Esophagus squamous epithelium (tissue), 5 donors: ENCODE measurements around the gene CYB561. TPM values are rescaled to one million over a fixed set of nuclear protein-coding genes. Genes with fewer than 3 reads are reported as not detected.

Source experiments
- DNase-seq: peaks from one replicate; lab custom pipeline; 2025; lab: John Stamatoyannopoulos, UW
- H3K27ac ChIP-seq, 4 donors: fragments of 200-600 bp; sonication (generic); one replicate each; pipeline ENCODE4 v1.5.1; 2016 to 2019; ENCODE audit warnings: mild to moderate bottlenecking in 1 of 4
- H3K27me3 ChIP-seq, 4 donors: fragments of 200-600 bp; sonication (generic); 1 replicate in 3 of 4; 2 replicates in 1 of 4; pipeline versions ENCODE4 v1.5.1 to v1.6.0; 2017 to 2021; ENCODE audit warnings: antibody characterized with exemption in 1 of 4
- H3K36me3 ChIP-seq, 3 donors: fragments of 200-600 bp; sonication (generic); one replicate each; pipeline ENCODE4 v1.5.1; 2016 to 2019
- H3K4me1 ChIP-seq, 3 donors: fragments of 200-600 bp; sonication (generic); one replicate each; pipeline ENCODE4 v1.5.1; 2017 to 2019
- H3K4me3 ChIP-seq, 4 donors: fragments of 200-600 bp; sonication (generic); 1 replicate in 3 of 4; 2 replicates in 1 of 4; pipeline ENCODE4 v1.5.1; 2016 to 2019; ENCODE audit warnings: mild to moderate bottlenecking in 2 of 4, moderate library complexity in 1 of 4
- H3K9me3 ChIP-seq, 3 donors: fragments of 200-600 bp; sonication (generic); one replicate each; pipeline ENCODE4 v1.5.1; 2016 to 2019
- CTCF ChIP-seq, 6 experiments: fragments of 450-650 bp in 4 of 6; fragments of 200-600 bp in 2 of 6; sonication (generic) in 2 of 6; IDR thresholded peaks; one replicate each; pipeline ENCODE4 v1.5.1; 2016 to 2019; ENCODE audit warnings: antibody characterized with exemption in 6 of 6, mild to moderate bottlenecking in 4 of 6, moderate library complexity in 4 of 6
- POLR2A ChIP-seq, 4 donors: fragments of 450-650 bp; IDR thresholded peaks; one replicate each; pipeline ENCODE4 v1.6.1; 2017; ENCODE audit warnings: antibody characterized with exemption in 4 of 4, mild to moderate bottlenecking in 4 of 4, moderate library complexity in 3 of 4
- WGBS, 2 donors: methylation state at CpG; one replicate each; pipeline ENCODE4 v1.1.5; 2018; 5-methylcytosine and 5-hydroxymethylcytosine counted together
- intact Hi-C: fragments of 100-400 bp; cut with DNase I; formaldehyde crosslinking; loops from one replicate; pipeline ENCODE4 v1.15.0; 2022
- total RNA-seq, 4 donors: library from RNA; depleted of rRNA; stranded (reverse); fragments of >200 nt; gene quantifications; one replicate each; pipeline ENCODE4 v1.1.0, GENCODE V29; 2016
- donor health status: DM: yes; HTN: yes; CAD: no.

Gene CYB561
- total RNA-seq, 4 donors from 2014 or later: 32.4 to 95.6 (median 42.4) TPM

GRCh38 chr17:63441654-63442053 is 4.5 kb downstream of the CYB561 start:
- H3K36me3 ChIP-seq: peaks cover 0 to 9% (median 0%) of the 10 kb centered on the region in 3 donors
- H3K27ac ChIP-seq: peak overlapping the region in 2 of 4 donors; percentile 43 to 63
- H3K27me3 ChIP-seq: no peaks in the 10 kb centered on the region
- WGBS, 2 donors: 59 to 62% methylated on average over 2 to 5 of the region's 13 CpGs
- no peak for DNase-seq
- intact Hi-C loops: no loop called here
- TF ChIP-seq CTCF (IDR thresholded peaks at IDR 0.05): no peak
- no peak for TF ChIP-seq POLR2A (IDR thresholded peaks at IDR 0.05)
- H3K4me3 ChIP-seq: no peak overlapping the region
- peaks cover 18 to 87% (median 46%) of the 10 kb centered on the region in 3 donors for H3K4me1 ChIP-seq
- no peaks in the 10 kb centered on the region for H3K9me3 ChIP-seq

- Histone ChIP-seq H3K4me3 (no peak overlapping the region), H3K36me3 (peaks cover 0 to 16% (median 0%) of the 10 kb centered on the region in 3 donors), H3K27ac (peak overlapping the region in 3 of 4 donors; percentile 43 to 63 (median 51)), H3K4me1 (peaks cover 25 to 90% (median 52%) of the 10 kb centered on the region in 3 donors), H3K27me3 (no peaks in the 10 kb centered on the region), H3K9me3 (no peaks in the 10 kb centered on the region)
- TF ChIP-seq CTCF (IDR thresholded peaks at IDR 0.05) (no peak), POLR2A (IDR thresholded peaks at IDR 0.05) (no peak)
- DNase-seq: no peak
- 70 to 91% methylated on average over 3 to 5 of the region's 16 CpGs for WGBS, 2 donors
- intact Hi-C loops: no loop called here
Observed at GRCh38 chr17:63440770-63441335, 5.3 kb downstream of the CYB561 start.

- intact Hi-C loops: no loop called here
- Histone ChIP-seq H3K36me3 (peaks cover 0 to 16% (median 0%) of the 10 kb centered on the region in 3 donors), H3K4me3 (no peak overlapping the region), H3K4me1 (peaks cover 25 to 90% (median 55%) of the 10 kb centered on the region in 3 donors), H3K9me3 (no peaks in the 10 kb centered on the region), H3K27ac (peak overlapping the region in 3 of 4 donors; percentile 43 to 63 (median 51)), H3K27me3 (no peaks in the 10 kb centered on the region)
- TF ChIP-seq CTCF (IDR thresholded peaks at IDR 0.05): no peak
- DNase-seq: no peak
- 64 to 74% methylated on average over 13 to 21 of the region's 22 CpGs for WGBS, 2 donors
Observed at GRCh38 chr17:63440127-63440769, 5.9 kb downstream of the CYB561 start.

GRCh38 chr17:63439687-63440086 is 6.4 kb downstream of the CYB561 start:
- Histone ChIP-seq H3K4me3 (no peak overlapping the region), H3K36me3 (peaks cover 0 to 22% (median 0%) of the 10 kb centered on the region in 3 donors), H3K4me1 (peaks cover 29 to 90% (median 55%) of the 10 kb centered on the region in 3 donors), H3K9me3 (no peaks in the 10 kb centered on the region), H3K27me3 (no peaks in the 10 kb centered on the region), H3K27ac (peak overlapping the region in 3 of 4 donors; percentile 43 to 63 (median 51))
- 45 to 65% methylated on average over 8 of the region's 8 CpGs for WGBS, 2 donors
- no peak for DNase-seq
- TF ChIP-seq POLR2A (IDR thresholded peaks at IDR 0.05) (no peak), CTCF (IDR thresholded peaks at IDR 0.05) (no peak)
- intact Hi-C loops: no loop called here
